Muscle of back (tissue), 11 donors: ENCODE results near the gene ASIC4. TPM values are rescaled to one million over a fixed set of nuclear protein-coding genes. Genes with fewer than 3 reads are reported as not detected.

Source experiments
- DNase-seq, 3 donors: peaks; one replicate each; pipeline versions ENCODE4 v3.0.0 to v3.0.0-alpha.2; 2013
- polyA plus RNA-seq, 10 donors: library from polyadenylated mRNA; unstranded; fragments of 120-200 nt; gene quantifications; one replicate each; pipeline ENCODE4 v1.2.1, GENCODE V29; 2013; ENCODE audit not compliant: insufficient read length in 10 of 10

The ASIC4 gene
- polyA plus RNA-seq, 10 donors: 0.15 to 0.70 (median 0.34) TPM

- DNase-seq: peak in 1 of 3 donors; percentile 38
Measured at GRCh38 chr2:219512524-219513216, 1.6 kb upstream of the ASIC4 start.

- no peak for DNase-seq
Measured at GRCh38 chr2:219513787-219514186, 495 bp upstream of the ASIC4 start.

- DNase-seq: no peak
Measured at GRCh38 chr2:219514836-219515235, 554 bp downstream of the ASIC4 start.

GRCh38 chr2:219515874-219516629, 1.8 kb downstream of the ASIC4 start:
- DNase-seq: no peak

- DNase-seq: no peak
Measured at GRCh38 chr2:219516888-219517287, 2.6 kb downstream of the ASIC4 start.

- DNase-seq: no peak
Measured at GRCh38 chr2:219517954-219518778, 3.9 kb downstream of the ASIC4 start.

GRCh38 chr2:219519526-219519916, 5.2 kb downstream of the ASIC4 start:
- DNase-seq: no peak

- DNase-seq: no peak
Measured at GRCh38 chr2:219520079-219520478, 5.8 kb downstream of the ASIC4 start.

- DNase-seq: peak in 1 of 3 donors; percentile 73
Measured at GRCh38 chr2:219521066-219521880, 7.0 kb downstream of the ASIC4 start.

GRCh38 chr2:219522111-219523030, 8.1 kb downstream of the ASIC4 start:
- DNase-seq: peak in 1 of 3 donors; percentile 76

GRCh38 chr2:219523031-219523671, 8.9 kb downstream of the ASIC4 start:
- no peak for DNase-seq

GRCh38 chr2:219524817-219525216, 10.5 kb downstream of the ASIC4 start:
- DNase-seq: no peak

- DNase-seq: no peak
Measured at GRCh38 chr2:219525533-219526232, 11.4 kb downstream of the ASIC4 start.

- DNase-seq: no peak
Measured at GRCh38 chr2:219526320-219527075, 12.2 kb downstream of the ASIC4 start.

GRCh38 chr2:219527076-219527394, 12.8 kb downstream of the ASIC4 start:
- DNase-seq: no peak

GRCh38 chr2:219527472-219527871, 13.2 kb downstream of the ASIC4 start:
- no peak for DNase-seq

GRCh38 chr2:219530048-219530963, 16.0 kb downstream of the ASIC4 start:
- peak; percentile 78 to 92 (median 88) for DNase-seq
